Caco-2 (cell line): Measurements from ENCODE around the gene HS1BP3. TPM values are rescaled to one million over a fixed set of nuclear protein-coding genes. Genes with fewer than 3 reads are reported as not detected.

Source experiments
- BruUV-seq: library from RNA; stranded (reverse); fragments of 400-500 nt; replicated peaks from 2 replicates; lab custom pipeline; 2021; lab: Mats Ljungman, UMichigan
- CTCF ChIA-PET: fragments of 300-600 bp; sonication (Branson Sonifier 250); formaldehyde crosslinking; loops from one replicate; lab custom pipeline; 2022; ENCODE audit warnings: antibody characterized with exemption; lab: Charles Lee
- POLR2A ChIA-PET: fragments of 300-600 bp; sonication (Branson Sonifier 250); formaldehyde crosslinking; loops from one replicate; lab custom pipeline; 2022; ENCODE audit warnings: antibody characterized with exemption; lab: Charles Lee
- DNase-seq, 2 experiments: peaks; one replicate each; pipeline versions ENCODE4 v3.0.0 to v3.0.0-alpha.2; 2020 to 2022
- H3K27me3 ChIP-seq: replicated peaks from 2 replicates; pipeline ENCODE4 v1.6.0; 2011; ENCODE audit warnings: low read length; ENCODE audit not compliant: control insufficient read depth, insufficient read depth
- H3K36me3 ChIP-seq: 2 replicates; pipeline ENCODE4 v1.5.1; 2011; ENCODE audit warnings: low read length; ENCODE audit not compliant: control insufficient read depth, insufficient read depth
- H3K4me1 ChIP-seq: fragments of 250-450 bp; sonication (Bioruptor Pico); 2 replicates; pipeline ENCODE4 v1.5.1; 2020; ENCODE audit warnings: mild to moderate bottlenecking
- H3K4me3 ChIP-seq: 2 replicates; pipeline ENCODE4 v1.5.1; 2011; ENCODE audit warnings: low read depth, mild to moderate bottlenecking, control low read depth, low read length
- H3K9me3 ChIP-seq: fragments of 250-450 bp; sonication (Bioruptor Pico); 2 replicates; pipeline ENCODE4 v1.5.1; 2020; ENCODE audit warnings: mild to moderate bottlenecking, moderate library complexity
- H3K27ac Mint-ChIP-seq: one replicate; pipeline ENCODE4 v1.8.0; 2022; ENCODE audit warnings: mixed read lengths; ENCODE audit not compliant: unreplicated experiment
- H3K27me3 Mint-ChIP-seq: one replicate; pipeline ENCODE4 v1.8.0; 2022; ENCODE audit warnings: mixed read lengths; ENCODE audit not compliant: insufficient read depth, unreplicated experiment
- H3K36me3 Mint-ChIP-seq: one replicate; pipeline ENCODE4 v1.8.0; 2022; ENCODE audit warnings: mild to moderate bottlenecking, mixed read lengths; ENCODE audit not compliant: insufficient read depth, unreplicated experiment
- H3K4me1 Mint-ChIP-seq: one replicate; pipeline ENCODE4 v1.8.0; 2022; ENCODE audit warnings: low read depth, mixed read lengths; ENCODE audit not compliant: unreplicated experiment
- H3K4me3 Mint-ChIP-seq: one replicate; pipeline ENCODE4 v1.8.0; 2022; ENCODE audit warnings: mild to moderate bottlenecking, moderate library complexity, mixed read lengths; ENCODE audit not compliant: unreplicated experiment
- H3K9me3 Mint-ChIP-seq: one replicate; pipeline ENCODE4 v1.8.0; 2022; ENCODE audit warnings: mixed read lengths; ENCODE audit not compliant: unreplicated experiment
- intact Hi-C: fragments of 100-400 bp; cut with micrococcal nuclease; formaldehyde crosslinking; loops from one replicate; pipeline ENCODE4 v1.10.0; 2022; ENCODE audit not compliant: unreplicated experiment
- total RNA-seq: library from RNA; stranded (reverse); gene quantifications from 2 replicates; pipeline ENCODE4 v1.2.3, GENCODE V29; 2022
- TF ChIP-seq, protein P1 (sequence below), 2 experiments: fragments of 200-600 bp in 1 of 2; IDR thresholded peaks; 1 replicate in 1 of 2; 2 replicates in 1 of 2; pipeline versions ENCODE4 v1.5.1 to v1.8.0; 2011 to 2022; ENCODE audit warnings: antibody characterized with exemption in 1 of 2, control low read depth in 1 of 2, inconsistent platforms in 1 of 2, low read depth in 1 of 2, low read length in 1 of 2, mild to moderate bottlenecking in 1 of 2, moderate library complexity in 1 of 2; ENCODE audit not compliant: insufficient read depth in 1 of 2, severe bottlenecking in 1 of 2, unreplicated experiment in 1 of 2

Gene HS1BP3
- total RNA-seq, 1 experiment from 2014 or later = 31.1 TPM

DNA sequence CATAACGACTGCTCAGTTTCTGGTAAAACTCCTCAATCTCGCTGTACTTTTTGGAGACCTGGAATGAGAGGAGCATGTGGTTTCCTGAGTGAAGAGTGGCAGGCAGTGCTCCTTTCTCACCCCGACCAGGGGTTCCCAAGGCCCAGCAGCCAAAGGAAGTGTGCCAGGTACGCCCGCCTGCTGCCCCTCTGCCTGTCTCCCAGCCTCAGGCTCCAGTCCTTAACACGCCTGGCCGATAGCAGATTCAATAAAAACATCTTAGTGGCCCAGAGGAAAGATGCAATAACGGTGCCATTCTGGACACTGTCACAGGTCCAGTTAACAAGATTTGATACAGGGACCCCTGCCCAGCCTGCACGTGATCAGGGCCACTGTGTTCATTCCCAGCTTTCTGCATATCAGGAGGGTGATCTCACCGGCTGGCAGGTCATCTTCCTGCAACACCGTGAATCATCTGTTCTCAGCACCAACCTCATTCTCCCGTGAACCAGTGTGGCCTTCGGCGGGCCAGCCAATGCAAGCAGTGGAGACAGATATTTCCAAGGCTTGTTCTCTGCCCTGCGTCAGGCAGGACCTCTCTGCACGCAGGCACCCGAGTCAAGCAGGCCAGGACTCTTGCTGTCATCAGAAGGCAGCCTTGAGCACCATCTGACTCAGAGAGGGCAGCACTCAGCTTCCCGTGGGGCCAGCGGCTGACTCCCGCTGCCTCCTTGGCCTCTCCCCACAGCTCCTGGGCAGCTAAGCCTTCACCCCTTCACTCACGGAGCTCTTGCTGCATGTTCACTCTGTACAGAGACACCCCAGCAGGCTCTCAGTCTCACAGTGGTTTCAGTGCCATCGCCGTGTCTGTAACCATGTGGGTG, 9.5 kb downstream of the HS1BP3 start:
- Histone ChIP-seq H3K36me3 (peaks cover 2% of the 10 kb centered on the region), H3K9me3 (no peaks in the 10 kb centered on the region), H3K4me1 (no peaks in the 10 kb centered on the region), H3K4me3 (no peak overlapping the region), H3K27me3 (no peaks in the 10 kb centered on the region)
- no peak overlapping the region for H3K4me3 Mint-ChIP-seq
- no peak overlapping the region for H3K27ac Mint-ChIP-seq
- no peak for DNase-seq
- TF ChIP-seq, protein P1, sequence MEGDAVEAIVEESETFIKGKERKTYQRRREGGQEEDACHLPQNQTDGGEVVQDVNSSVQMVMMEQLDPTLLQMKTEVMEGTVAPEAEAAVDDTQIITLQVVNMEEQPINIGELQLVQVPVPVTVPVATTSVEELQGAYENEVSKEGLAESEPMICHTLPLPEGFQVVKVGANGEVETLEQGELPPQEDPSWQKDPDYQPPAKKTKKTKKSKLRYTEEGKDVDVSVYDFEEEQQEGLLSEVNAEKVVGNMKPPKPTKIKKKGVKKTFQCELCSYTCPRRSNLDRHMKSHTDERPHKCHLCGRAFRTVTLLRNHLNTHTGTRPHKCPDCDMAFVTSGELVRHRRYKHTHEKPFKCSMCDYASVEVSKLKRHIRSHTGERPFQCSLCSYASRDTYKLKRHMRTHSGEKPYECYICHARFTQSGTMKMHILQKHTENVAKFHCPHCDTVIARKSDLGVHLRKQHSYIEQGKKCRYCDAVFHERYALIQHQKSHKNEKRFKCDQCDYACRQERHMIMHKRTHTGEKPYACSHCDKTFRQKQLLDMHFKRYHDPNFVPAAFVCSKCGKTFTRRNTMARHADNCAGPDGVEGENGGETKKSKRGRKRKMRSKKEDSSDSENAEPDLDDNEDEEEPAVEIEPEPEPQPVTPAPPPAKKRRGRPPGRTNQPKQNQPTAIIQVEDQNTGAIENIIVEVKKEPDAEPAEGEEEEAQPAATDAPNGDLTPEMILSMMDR (IDR thresholded peaks at IDR 0.05; ENCODE audit: insufficient read depth in 1 of 2, low read depth in 1 of 2, low read length in 1 of 2, severe bottlenecking in 1 of 2, unreplicated experiment in 1 of 2) = no peak
- H3K36me3 Mint-ChIP-seq = peaks cover 10% of the 10 kb centered on the region
- no TSS peak for BruUV-seq
- ChIA-PET POLR2A (interaction anchor here (1.6 kb wide), 1 partner anchor 194 kb away, joined by 14 read pairs; the partner anchor contains the start of gene RHOB), CTCF (interaction anchor here (0.8 to 2.9 kb wide), 7 partner anchors 9 to 245 kb away, joined by 3 to 24 read pairs (median 6); partner anchors contain the start of gene RHOB)
- H3K27me3 Mint-ChIP-seq = no peaks in the 10 kb centered on the region
- H3K9me3 Mint-ChIP-seq = no peaks in the 10 kb centered on the region
- H3K4me1 Mint-ChIP-seq = no peaks in the 10 kb centered on the region
- intact Hi-C loops = no loop called here

DNA sequence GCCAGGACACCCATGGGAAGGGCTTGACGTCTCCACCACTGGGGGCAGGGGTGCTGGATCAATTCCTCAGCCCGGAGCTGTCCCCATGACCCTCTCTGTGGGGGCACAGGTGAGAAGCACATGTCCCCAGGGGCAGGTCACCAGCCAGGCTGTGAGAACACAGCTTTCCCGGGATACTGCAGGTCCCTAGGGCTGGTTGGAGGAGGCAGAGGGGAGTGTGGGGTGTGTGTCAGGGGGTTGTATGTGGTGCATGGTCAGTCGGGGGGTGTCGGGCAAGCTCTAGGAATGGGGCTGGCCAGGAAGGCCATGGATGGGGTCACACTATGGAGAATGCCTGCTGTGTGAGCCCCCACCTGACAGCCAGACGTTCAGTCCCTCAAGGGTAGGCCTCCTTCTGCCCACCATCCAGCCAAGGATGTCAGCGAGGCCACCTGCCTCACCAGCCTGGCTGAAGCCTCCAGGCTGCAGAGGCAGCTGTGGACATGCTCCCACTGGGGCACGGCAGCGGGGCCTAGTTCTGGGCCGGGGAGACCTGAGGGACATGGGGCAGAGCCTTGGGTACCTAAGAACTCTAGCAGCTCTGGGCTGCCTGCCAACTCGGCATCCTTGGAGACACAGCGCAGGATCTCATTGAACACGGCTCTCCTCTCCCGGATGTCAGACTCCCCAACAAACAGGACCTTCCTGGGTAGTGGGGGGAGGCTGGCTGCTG, 10.3 kb downstream of the HS1BP3 start:
- ChIA-PET POLR2A (no interaction called here), CTCF (interaction anchor here (0.8 kb wide), 1 partner anchor 196 kb away, joined by 4 read pairs; no protein-coding TSS in a partner anchor)
- Mint-ChIP-seq H3K36me3 (peaks cover 10% of the 10 kb centered on the region), H3K4me3 (no peak overlapping the region), H3K9me3 (no peaks in the 10 kb centered on the region), H3K27me3 (no peaks in the 10 kb centered on the region), H3K4me1 (no peaks in the 10 kb centered on the region), H3K27ac (no peak overlapping the region)
- no peaks in the 10 kb centered on the region for H3K4me1 ChIP-seq
- H3K9me3 ChIP-seq = no peaks in the 10 kb centered on the region
- H3K4me3 ChIP-seq = no peak overlapping the region
- no peak for DNase-seq
- H3K27me3 ChIP-seq = no peaks in the 10 kb centered on the region
- TF ChIP-seq, protein P1 (IDR thresholded peaks at IDR 0.05; ENCODE audit: insufficient read depth in 1 of 2, low read depth in 1 of 2, low read length in 1 of 2, severe bottlenecking in 1 of 2, unreplicated experiment in 1 of 2) = no peak
- intact Hi-C loops = no loop called here
- H3K36me3 ChIP-seq = peaks cover 2% of the 10 kb centered on the region
- no TSS peak for BruUV-seq
